IMR-90 (cell line): Measurements from ENCODE around the gene ZNF560. TPM values are rescaled to one million over a fixed set of nuclear protein-coding genes. Genes with fewer than 3 reads are reported as not detected.
A peak's percentile ranks its signal among the peaks of the same experiment; 100 is the strongest.
"Not testable (repeated sequence)": the region's sequence is repeated elsewhere in the genome, so short reads cannot be mapped to it uniquely, and the experiment has no call there.

Source experiments
- ATAC-seq: fragments of 200-7000 bp; cut with Tn5 transposase; 2 replicates; pipeline ENCODE4 v1.9.1; 2020; ENCODE audit warnings: low read depth, mild to moderate bottlenecking, moderate library complexity
- BruUV-seq: library from RNA; stranded (reverse); fragments of 400-500 nt; replicated peaks from 2 replicates; lab custom pipeline; 2021; lab: Mats Ljungman, UMichigan
- CTCF ChIA-PET: fragments of 300-600 bp; formaldehyde crosslinking; extraction: SDS; loops from one replicate; lab custom pipeline; 2021; ENCODE audit warnings: antibody characterized with exemption; lab: Yijun Ruan, JAX
- POLR2A ChIA-PET: fragments of 300-600 bp; sonication (Branson Sonifier 250); formaldehyde crosslinking; loops from one replicate; lab custom pipeline; 2022; ENCODE audit warnings: antibody characterized with exemption; ENCODE audit not compliant: unreplicated experiment; lab: Charles Lee
- DNase-seq: peaks from one replicate; pipeline ENCODE4 v3.0.0; 2013
- H2AFZ ChIP-seq: replicated peaks from 2 replicates; pipeline ENCODE3; 2013; ENCODE audit warnings: low read length, mild to moderate bottlenecking; ENCODE audit not compliant: poor library complexity
- H2AK5ac ChIP-seq: 2 replicates; pipeline ENCODE4 v1.6.1; 2013; ENCODE audit warnings: low read depth, low read length, inconsistent platforms
- H2AK9ac ChIP-seq: replicated peaks from 2 replicates; pipeline ENCODE3; 2013; ENCODE audit warnings: mild to moderate bottlenecking, low read depth, low read length, moderate library complexity; ENCODE audit not compliant: poor library complexity
- H2BK120ac ChIP-seq: 2 replicates; pipeline ENCODE4 v1.6.1; 2013; ENCODE audit warnings: low read depth, low read length, inconsistent platforms
- H2BK15ac ChIP-seq: 3 replicates; pipeline ENCODE4 v1.6.1; 2013; ENCODE audit warnings: low read depth, low read length, inconsistent platforms
- H2BK20ac ChIP-seq: 2 replicates; pipeline ENCODE4 v1.6.1; 2013; ENCODE audit warnings: low read depth, mild to moderate bottlenecking, inconsistent platforms, low read length, moderate library complexity
- H2BK5ac ChIP-seq: 2 replicates; pipeline ENCODE4 v1.6.1; 2013; ENCODE audit warnings: mild to moderate bottlenecking, low read depth, low read length, inconsistent platforms; ENCODE audit not compliant: poor library complexity, severe bottlenecking
- H3K14ac ChIP-seq: replicated peaks from 2 replicates; pipeline ENCODE4 v1.6.1; 2013; ENCODE audit warnings: low read depth, low read length, inconsistent platforms
- H3K18ac ChIP-seq: 2 replicates; pipeline ENCODE4 v1.6.1; 2013; ENCODE audit warnings: low read depth, low read length, control low read depth
- H3K23ac ChIP-seq: 2 replicates; pipeline ENCODE4 v1.6.1; 2013; ENCODE audit warnings: low read depth, low read length, inconsistent platforms
- H3K27ac ChIP-seq: 2 replicates; pipeline ENCODE4 v1.5.1; 2013; ENCODE audit warnings: mild to moderate bottlenecking, control low read depth, low read length; ENCODE audit not compliant: insufficient read depth
- H3K27me3 ChIP-seq: 2 replicates; pipeline ENCODE4 v1.6.1; 2013; ENCODE audit warnings: low read length; ENCODE audit not compliant: control insufficient read depth, insufficient read depth
- H3K36me3 ChIP-seq: 2 replicates; pipeline ENCODE4 v1.6.1; 2013; ENCODE audit warnings: low read length, mixed read lengths; ENCODE audit not compliant: control insufficient read depth, insufficient read depth
- H3K4ac ChIP-seq: 2 replicates; pipeline ENCODE4 v1.6.1; 2013; ENCODE audit warnings: low read depth, low read length, inconsistent platforms
- H3K4me1 ChIP-seq: 2 replicates; pipeline ENCODE4 v1.6.1; 2013; ENCODE audit warnings: low read length, mixed read lengths; ENCODE audit not compliant: control insufficient read depth, insufficient read depth
- H3K4me2 ChIP-seq: 2 replicates; pipeline ENCODE4 v1.6.1; 2013; ENCODE audit warnings: low read depth, mild to moderate bottlenecking, control low read depth, low read length, moderate library complexity
- H3K4me3 ChIP-seq: 2 replicates; pipeline ENCODE4 v1.5.1; 2013; ENCODE audit warnings: low read depth, mild to moderate bottlenecking, control low read depth, low read length, moderate library complexity; ENCODE audit not compliant: insufficient read depth
- H3K56ac ChIP-seq: 2 replicates; pipeline ENCODE4 v1.6.1; 2013; ENCODE audit warnings: low read length, inconsistent platforms; ENCODE audit not compliant: insufficient read depth; ENCODE audit errors: extremely low read depth
- H3K79me1 ChIP-seq, 2 experiments: 2 replicates each; pipeline ENCODE4 v1.6.1; 2013; ENCODE audit warnings: low read length in 2 of 2, inconsistent platforms in 1 of 2, low read depth in 1 of 2
- H3K9ac ChIP-seq: 2 replicates; pipeline ENCODE4 v1.6.1; 2013; ENCODE audit warnings: low read depth, low read length, control low read depth
- H3K9me1 ChIP-seq: 2 replicates; pipeline ENCODE4 v1.6.1; 2013; ENCODE audit warnings: low read length, inconsistent platforms; ENCODE audit not compliant: insufficient read depth
- H3K9me3 ChIP-seq: 2 replicates; pipeline ENCODE4 v1.6.1; 2013; ENCODE audit warnings: low read length; ENCODE audit not compliant: control insufficient read depth, insufficient read depth
- H4K20me1 ChIP-seq: 2 replicates; pipeline ENCODE4 v1.6.1; 2013; ENCODE audit warnings: low read length, inconsistent platforms; ENCODE audit not compliant: insufficient read depth
- H4K5ac ChIP-seq: 2 replicates; pipeline ENCODE4 v1.6.1; 2013; ENCODE audit warnings: mild to moderate bottlenecking, low read depth, low read length, control low read depth
- H4K8ac ChIP-seq, 2 experiments: 2 replicates each; pipeline ENCODE4 v1.6.1; 2013; ENCODE audit warnings: low read depth in 2 of 2, low read length in 2 of 2, control low read depth in 1 of 2, inconsistent platforms in 1 of 2
- H4K91ac ChIP-seq: 2 replicates; pipeline ENCODE4 v1.6.1; 2013; ENCODE audit warnings: low read depth, low read length, inconsistent platforms; ENCODE audit not compliant: insufficient read depth
- WGBS, 2 experiments: methylation state at CpG; one replicate each; pipeline versions ENCODE4 v1.1.5 to v1.1.7; 2013; ENCODE audit warnings: missing lambda C conversion rate in 2 of 2; ENCODE audit not compliant: insufficient read length in 1 of 2; ENCODE audit errors: extremely low coverage in 2 of 2; 5-methylcytosine and 5-hydroxymethylcytosine counted together
- dilution Hi-C: fragments of 300-500 bp; cut with HindIII; formaldehyde crosslinking; loops from one replicate; pipeline ENCODE4 v1.14.3; 2018; ENCODE audit warnings: low sequenced_read_pairs; ENCODE audit not compliant: unreplicated experiment
- in situ Hi-C: fragments of 300-500 bp; cut with MboI; formaldehyde crosslinking; loops from 3 replicates; pipeline ENCODE4 v1.14.3; 2019; ENCODE audit warnings: low sequenced_read_pairs, inconsistent platforms, mixed read lengths
- intact Hi-C: fragments of 100-400 bp; cut with micrococcal nuclease; formaldehyde crosslinking; loops from 2 replicates; pipeline ENCODE4 v1.10.0; 2022
- polyA plus RNA-seq, 3 experiments: library from polyadenylated mRNA; depleted of rRNA; stranded (reverse); fragments of >200 nt; gene quantifications; 2 replicates each; pipeline ENCODE4 v1.2.3, GENCODE V29; 2012; ENCODE audit warnings: low replicate concordance in 1 of 3
- total RNA-seq: library from RNA; depleted of rRNA; stranded (reverse); fragments of >200 nt; gene quantifications from 2 replicates; pipeline ENCODE4 v1.2.3, GENCODE V29; 2012

Gene ZNF560
- total and polyA plus RNA-seq, 2 of the 4 experiments (the other 2 are of a cell fraction), result 0.36 to 0.90 TPM

GRCh38 chr19:9539201-9539600, 40.8 kb upstream of the ZNF560 start:
- POLR2A ChIA-PET, H2BK20ac ChIP-seq, H2BK120ac ChIP-seq, H2AK5ac ChIP-seq, H3K4me2 ChIP-seq, H3K9me1 ChIP-seq, H2BK15ac ChIP-seq, DNase-seq, H3K27ac ChIP-seq, H2AFZ ChIP-seq, H3K4me1 ChIP-seq, H3K4ac ChIP-seq, ATAC-seq, H3K4me3 ChIP-seq, H3K56ac ChIP-seq, CTCF ChIA-PET, H3K23ac ChIP-seq, H3K18ac ChIP-seq, dilution Hi-C loops, H3K9ac ChIP-seq, H2AK9ac ChIP-seq, BruUV-seq, H3K14ac ChIP-seq, H2BK5ac ChIP-seq, in situ Hi-C loops, H4K20me1 ChIP-seq, H4K91ac ChIP-seq, H3K27me3 ChIP-seq: not testable (repeated sequence)
- Histone ChIP-seq H3K79me1 (peaks cover 8 to 13% of the 10 kb centered on the region in 2 experiments), H3K36me3 (peaks cover 21% of the 10 kb centered on the region), H4K8ac (peak overlapping the region; percentile 92 to 98), H4K5ac (peak overlapping the region; percentile 69), H3K9me3 (peaks cover 22% of the 10 kb centered on the region)
- intact Hi-C loops, result loop anchor here (5.0 kb wide), 1 partner anchor 102 kb away; the partner anchor contains the start of gene ZNF266
- WGBS, 2 experiments, result 91% methylated on average over 4 of the region's 6 CpGs; no CpG with 5 or more reads in 1 of the 2 experiments
